HEK293 (cell line): Measurements from ENCODE around the gene CHIA.

Experiments
- ZFP37 ChIP-seq: fragments of 450-650 bp; formaldehyde crosslinking; IDR thresholded peaks from 2 replicates; pipeline ENCODE4 v1.5.1; 2016; ENCODE audit warnings: missing biosample characterization, missing genetic modification characterization
- ZNF837 ChIP-seq: fragments of 450-650 bp; formaldehyde crosslinking; IDR thresholded peaks from 2 replicates; pipeline ENCODE4 v1.5.1; 2016; ENCODE audit warnings: missing biosample characterization, missing genetic modification characterization

DNA sequence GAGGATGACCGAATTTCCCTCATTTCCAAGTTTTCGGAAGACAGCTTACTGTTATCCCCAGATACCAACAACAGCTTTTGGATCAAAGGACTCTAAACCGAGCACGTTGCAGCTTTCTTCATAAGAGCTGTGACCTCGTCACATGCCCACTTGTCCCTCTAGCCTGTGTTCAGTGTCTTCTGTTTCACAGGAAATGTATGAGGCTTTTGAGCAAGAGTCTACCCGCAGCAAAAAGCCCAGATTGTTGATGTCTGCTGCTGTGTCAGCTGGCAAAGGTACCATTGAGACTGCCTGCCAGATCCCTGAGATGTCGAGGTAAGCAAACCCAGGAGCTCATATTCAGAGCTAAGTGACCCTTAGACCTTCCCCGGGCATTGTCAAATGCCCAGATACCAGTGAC, 39.1 kb upstream of the CHIA start:
- TF ChIP-seq ZNF837 (tag by site-specific recombination), result no peak
- no peak for TF ChIP-seq ZFP37 (tag by site-specific recombination)
